ENCODE data around the gene MEPE.

Gene MEPE

DNA sequence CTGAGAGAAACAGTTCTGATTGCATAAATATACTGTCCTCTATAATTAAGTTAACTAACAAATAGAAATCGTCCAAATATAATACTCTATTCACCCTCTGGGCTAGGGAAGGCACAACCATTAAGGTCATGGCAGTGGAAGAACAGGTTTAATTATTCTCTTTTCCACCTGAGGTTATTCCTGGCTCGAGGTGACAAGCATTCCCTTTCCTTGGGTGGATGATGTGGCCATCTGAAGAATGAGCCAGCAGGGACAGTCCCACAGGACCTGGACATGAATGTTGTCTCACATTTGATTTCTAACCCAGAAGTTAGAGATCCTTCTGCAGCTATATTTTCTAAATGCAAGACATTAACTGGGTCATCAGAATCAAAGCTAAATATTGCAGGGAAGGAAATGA, 27.9 kb upstream of the MEPE start:
- TF ChIP-seq, protein P1, sequence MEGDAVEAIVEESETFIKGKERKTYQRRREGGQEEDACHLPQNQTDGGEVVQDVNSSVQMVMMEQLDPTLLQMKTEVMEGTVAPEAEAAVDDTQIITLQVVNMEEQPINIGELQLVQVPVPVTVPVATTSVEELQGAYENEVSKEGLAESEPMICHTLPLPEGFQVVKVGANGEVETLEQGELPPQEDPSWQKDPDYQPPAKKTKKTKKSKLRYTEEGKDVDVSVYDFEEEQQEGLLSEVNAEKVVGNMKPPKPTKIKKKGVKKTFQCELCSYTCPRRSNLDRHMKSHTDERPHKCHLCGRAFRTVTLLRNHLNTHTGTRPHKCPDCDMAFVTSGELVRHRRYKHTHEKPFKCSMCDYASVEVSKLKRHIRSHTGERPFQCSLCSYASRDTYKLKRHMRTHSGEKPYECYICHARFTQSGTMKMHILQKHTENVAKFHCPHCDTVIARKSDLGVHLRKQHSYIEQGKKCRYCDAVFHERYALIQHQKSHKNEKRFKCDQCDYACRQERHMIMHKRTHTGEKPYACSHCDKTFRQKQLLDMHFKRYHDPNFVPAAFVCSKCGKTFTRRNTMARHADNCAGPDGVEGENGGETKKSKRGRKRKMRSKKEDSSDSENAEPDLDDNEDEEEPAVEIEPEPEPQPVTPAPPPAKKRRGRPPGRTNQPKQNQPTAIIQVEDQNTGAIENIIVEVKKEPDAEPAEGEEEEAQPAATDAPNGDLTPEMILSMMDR (conservative IDR thresholded peaks at IDR 0.05; ENCODE audit: low read depth, low read length), result no peak
- no peak for DNase-seq (ENCODE audit: low read depth)
- no peak overlapping the region for H3K4me3 ChIP-seq (ENCODE audit: low read depth, low read length)

- no peak overlapping the region for H3K4me3 ChIP-seq (ENCODE audit: low read depth, low read length)
- peak; percentile 65 for DNase-seq (ENCODE audit: low read depth)
- TF ChIP-seq, protein P1 (conservative IDR thresholded peaks at IDR 0.05; ENCODE audit: low read depth, low read length), result no peak
These were observed 26.8 kb upstream of the MEPE start for GRCh38 chr4:87805971-87806370.

DNA sequence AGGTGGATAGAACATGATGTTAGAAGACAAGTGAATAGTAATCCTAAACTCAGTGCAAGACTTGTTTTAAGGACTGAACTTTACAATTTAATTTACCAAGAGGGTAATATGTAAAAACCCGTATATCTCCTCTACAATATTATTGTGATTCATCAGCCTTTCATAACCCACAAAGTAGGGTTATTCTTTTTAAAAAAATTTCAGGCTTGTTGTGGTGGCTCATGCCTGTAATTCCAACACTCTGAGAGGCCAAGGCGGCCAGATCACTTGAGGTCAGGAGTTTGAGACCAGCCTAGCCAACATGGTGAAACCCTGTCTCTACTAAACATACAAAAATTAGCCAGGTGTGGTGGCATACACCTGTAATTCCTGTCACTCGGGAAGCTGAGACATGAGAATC, 26.2 kb upstream of the MEPE start:
- H3K4me3 ChIP-seq (ENCODE audit: low read depth, low read length), result no peak overlapping the region

DNA sequence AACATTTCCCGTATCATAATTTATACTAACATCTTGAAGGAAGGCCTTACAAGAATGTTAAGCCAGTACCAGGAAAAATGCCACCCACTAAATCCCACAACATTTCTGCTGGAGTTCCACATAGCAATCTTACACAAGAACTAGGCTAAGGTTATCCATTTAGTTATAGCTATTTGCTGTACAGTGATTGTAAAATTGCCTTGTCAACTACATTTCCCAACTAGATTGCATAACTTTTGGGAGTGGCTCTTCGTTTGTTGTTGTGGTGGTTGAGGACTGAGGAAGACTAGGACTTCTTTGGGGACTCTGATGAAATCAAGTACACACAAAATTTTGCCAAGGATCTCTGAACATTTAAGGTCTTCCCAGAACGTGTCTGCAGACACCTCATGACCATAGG, 25.4 kb upstream of the MEPE start:
- H3K4me3 ChIP-seq (ENCODE audit: low read depth, low read length), result no peak overlapping the region
- TF ChIP-seq, protein P1 (conservative IDR thresholded peaks at IDR 0.05; ENCODE audit: low read depth, low read length), result no peak
- peak; percentile 26 for DNase-seq (ENCODE audit: low read depth)

More for the DNA sequence above, 26.2 kb upstream of the MEPE start:
- peak; percentile 66 for DNase-seq (ENCODE audit: low read depth)
- TF ChIP-seq, protein P1 (conservative IDR thresholded peaks at IDR 0.05; ENCODE audit: low read depth, low read length), result no peak

DNA sequence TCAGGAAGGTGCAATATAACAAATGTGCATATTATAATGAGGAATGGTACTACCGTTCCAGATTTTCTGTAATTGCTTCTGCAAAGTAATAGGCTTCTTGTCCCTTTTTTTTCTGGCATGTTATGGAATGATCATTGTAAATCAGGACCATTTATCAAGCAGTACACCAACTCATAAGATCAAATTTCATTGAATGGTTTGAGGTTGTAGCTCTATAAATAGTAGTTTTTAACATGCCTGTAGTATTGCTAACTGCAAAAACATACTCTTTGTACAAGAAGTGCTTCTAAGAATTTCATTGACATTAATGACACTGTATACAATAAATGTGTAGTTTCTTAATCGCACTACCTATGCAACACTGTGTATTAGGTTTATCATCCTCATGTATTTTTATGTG, 20.8 kb upstream of the MEPE start:
- TF ChIP-seq, protein P1 (conservative IDR thresholded peaks at IDR 0.05; ENCODE audit: low read depth, low read length), result no peak
- no peak overlapping the region for H3K4me3 ChIP-seq (ENCODE audit: low read depth, low read length)
- DNase-seq (ENCODE audit: low read depth), result peak; percentile 31

GRCh38 chr4:87819281-87819919, 13.4 kb upstream of the MEPE start:
- TF ChIP-seq, protein P1 (conservative IDR thresholded peaks at IDR 0.05; ENCODE audit: low read depth, low read length), result no peak
- no peak overlapping the region for H3K4me3 ChIP-seq (ENCODE audit: low read depth, low read length)
- DNase-seq (ENCODE audit: low read depth), result peak; percentile 86

DNA sequence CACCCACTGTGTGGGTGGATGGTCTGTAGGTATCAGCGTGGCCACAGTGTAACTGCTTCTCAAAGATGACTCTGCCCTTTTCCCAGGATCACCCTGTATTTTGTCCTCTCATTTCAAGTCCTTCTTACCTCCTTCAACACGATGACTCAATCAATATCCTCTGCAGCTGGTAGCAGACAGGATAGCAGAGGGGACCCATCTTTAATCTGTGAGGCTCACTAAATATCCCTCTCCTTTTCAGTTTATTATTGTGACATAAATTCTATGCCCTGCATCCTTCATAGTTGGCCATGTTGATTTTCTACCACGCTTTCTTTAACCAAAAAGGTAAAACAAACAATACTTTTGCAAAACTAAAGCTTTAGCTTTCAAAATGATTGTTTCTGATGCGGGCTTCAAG, 9.6 kb upstream of the MEPE start:
- TF ChIP-seq, protein P1 (conservative IDR thresholded peaks at IDR 0.05; ENCODE audit: low read depth, low read length), result no peak
- no peak for DNase-seq (ENCODE audit: low read depth)
- H3K4me3 ChIP-seq (ENCODE audit: low read depth, low read length), result no peak overlapping the region
